Liver (tissue), 9 donors: ENCODE measurements around the gene POT1. TPM values are rescaled to one million over a fixed set of nuclear protein-coding genes. Genes with fewer than 3 reads are reported as not detected.

Source experiments
- DNase-seq: peaks from one replicate; pipeline ENCODE4 v3.0.0-alpha.2; 2017; ENCODE audit warnings: low spot score
- H3K27ac ChIP-seq, 2 donors: one replicate each; pipeline ENCODE4 v1.7.0; 2013; ENCODE audit warnings: inconsistent platforms in 2 of 2, low read length in 2 of 2, control low read depth in 1 of 2, low read depth in 1 of 2, mild to moderate bottlenecking in 1 of 2
- H3K27me3 ChIP-seq, 4 donors: one replicate each; pipeline versions ENCODE4 v1.6.1 to v1.7.0; 2013; ENCODE audit warnings: low read length in 3 of 4, inconsistent platforms in 1 of 4, mild to moderate bottlenecking in 1 of 4, moderate library complexity in 1 of 4; ENCODE audit not compliant: control insufficient read depth in 4 of 4, insufficient read depth in 4 of 4
- H3K36me3 ChIP-seq, 4 donors: one replicate each; pipeline versions ENCODE4 v1.6.1 to v1.7.0; 2013; ENCODE audit warnings: low read length in 3 of 4, mild to moderate bottlenecking in 3 of 4, low read depth in 1 of 4, moderate library complexity in 1 of 4; ENCODE audit not compliant: control insufficient read depth in 4 of 4, insufficient read depth in 3 of 4
- H3K4me1 ChIP-seq, 4 donors: one replicate each; pipeline versions ENCODE4 v1.6.1 to v1.7.0; 2013; ENCODE audit warnings: low read length in 3 of 4, mild to moderate bottlenecking in 3 of 4, moderate library complexity in 1 of 4; ENCODE audit not compliant: control insufficient read depth in 4 of 4, insufficient read depth in 4 of 4
- H3K4me3 ChIP-seq, 3 donors: one replicate each; pipeline versions ENCODE4 v1.6.1 to v1.7.0; 2013; ENCODE audit warnings: low read length in 3 of 3, control low read depth in 1 of 3, low read depth in 1 of 3, mild to moderate bottlenecking in 1 of 3
- H3K9ac ChIP-seq, 2 donors: one replicate each; pipeline ENCODE4 v1.7.0; 2013; ENCODE audit warnings: low read length in 2 of 2, mild to moderate bottlenecking in 2 of 2, moderate library complexity in 2 of 2, control low read depth in 1 of 2, low read depth in 1 of 2
- H3K9me3 ChIP-seq, 4 donors: one replicate each; pipeline versions ENCODE4 v1.6.1 to v1.7.0; 2013; ENCODE audit warnings: low read length in 3 of 4; ENCODE audit not compliant: control insufficient read depth in 4 of 4
- ATF3 ChIP-seq: IDR thresholded peaks from 2 replicates; pipeline ENCODE4 v1.6.1; 2016; ENCODE audit warnings: antibody characterized with exemption
- CTCF ChIP-seq: fragments of 150-350 bp; IDR thresholded peaks from 2 replicates; pipeline ENCODE4 v1.5.1; 2017; ENCODE audit warnings: improper control_type of control experiment, low read depth, low read length; ENCODE audit not compliant: missing input control
- EGR1 ChIP-seq, 2 donors: IDR thresholded peaks; 2 replicates each; pipeline ENCODE4 v1.6.1; 2016 to 2018; ENCODE audit warnings: antibody characterized with exemption in 2 of 2, low read depth in 2 of 2
- FOXA1 ChIP-seq: IDR thresholded peaks from 2 replicates; pipeline ENCODE4 v1.6.1; 2016; ENCODE audit warnings: antibody characterized with exemption
- FOXA2 ChIP-seq: IDR thresholded peaks from 2 replicates; pipeline ENCODE4 v1.6.1; 2016; ENCODE audit warnings: antibody characterized with exemption
- GABPA ChIP-seq, 2 donors: IDR thresholded peaks in 1 of 2; conservative IDR thresholded peaks in 1 of 2; 2 replicates each; pipeline ENCODE4 v1.6.1; 2016; ENCODE audit warnings: antibody characterized with exemption in 2 of 2, mild to moderate bottlenecking in 1 of 2, moderate library complexity in 1 of 2
- HNF4A ChIP-seq, 2 donors: conservative IDR thresholded peaks; 2 replicates each; pipeline ENCODE4 v1.6.1; 2016; ENCODE audit warnings: antibody characterized with exemption in 2 of 2, mild to moderate bottlenecking in 2 of 2
- HNF4G ChIP-seq: IDR thresholded peaks from 2 replicates; pipeline ENCODE4 v1.6.1; 2016; ENCODE audit warnings: antibody characterized with exemption
- JUND ChIP-seq, 2 donors: IDR thresholded peaks; 2 replicates each; pipeline ENCODE4 v1.6.1; 2016; ENCODE audit warnings: antibody characterized with exemption in 2 of 2
- MAX ChIP-seq: IDR thresholded peaks from 2 replicates; pipeline ENCODE4 v1.6.1; 2016; ENCODE audit warnings: antibody characterized with exemption
- NR2F2 ChIP-seq: IDR thresholded peaks from 2 replicates; pipeline ENCODE4 v1.6.1; 2016; ENCODE audit warnings: antibody characterized with exemption
- RAD21 ChIP-seq, 2 donors: IDR thresholded peaks; 2 replicates each; pipeline ENCODE4 v1.6.1; 2016; ENCODE audit warnings: antibody characterized with exemption in 2 of 2, mild to moderate bottlenecking in 2 of 2
- REST ChIP-seq: IDR thresholded peaks from 2 replicates; pipeline ENCODE4 v1.6.1; 2016; ENCODE audit warnings: antibody characterized with exemption, mild to moderate bottlenecking
- RXRA ChIP-seq, 2 donors: IDR thresholded peaks; 2 replicates each; pipeline ENCODE4 v1.6.1; 2017 to 2018; ENCODE audit warnings: antibody characterized with exemption in 2 of 2, mild to moderate bottlenecking in 1 of 2
- SP1 ChIP-seq: IDR thresholded peaks from 2 replicates; pipeline ENCODE4 v1.6.1; 2018; ENCODE audit warnings: antibody characterized with exemption, mild to moderate bottlenecking
- TAF1 ChIP-seq: conservative IDR thresholded peaks from 2 replicates; pipeline ENCODE4 v1.6.1; 2016; ENCODE audit warnings: antibody characterized with exemption, mild to moderate bottlenecking
- YY1 ChIP-seq: IDR thresholded peaks from 2 replicates; pipeline ENCODE4 v1.6.1; 2016; ENCODE audit warnings: antibody characterized with exemption, mild to moderate bottlenecking
- ZBTB33 ChIP-seq: IDR thresholded peaks from 2 replicates; pipeline ENCODE4 v1.6.1; 2016; ENCODE audit warnings: antibody characterized with exemption
- WGBS: extraction: QIAGEN DNeasy Blood & Tissue Kit; methylation state at CpG from one replicate; pipeline ENCODE4 v1.1.7; 2013; 5-methylcytosine and 5-hydroxymethylcytosine counted together
- polyA plus RNA-seq, 2 donors: library from polyadenylated mRNA; stranded (reverse) in 1 of 2; unstranded in 1 of 2; fragments of 200-250 nt in 1 of 2; fragments of >200 nt in 1 of 2; fragmentation: Nextera tagmentation in 1 of 2; extraction: Ambion mirVana in 1 of 2; gene quantifications; one replicate each; pipeline versions ENCODE4 v1.2.1 to v1.2.3, GENCODE V29; 2013 to 2015
- total RNA-seq, 2 donors: library from RNA; depleted of rRNA; stranded (reverse); fragments of >200 nt; gene quantifications; one replicate each; pipeline ENCODE4 v1.2.3, GENCODE V29; 2014
- donor health status: healthy.
- donor health status: healthy.
- donor health status: healthy.
- donor health status: healthy.
- donor health status: healthy.

Gene POT1
- total and polyA plus RNA-seq, 4 donors, result 4.9 to 35.5 (median 8.5) TPM

GRCh38 chr7:124781418-124781817, 148.2 kb downstream of the POT1 start (continued):
- TF ChIP-seq NR2F2 (no peak), YY1 (no peak), ATF3 (no peak)

- Histone ChIP-seq H3K27ac (no peak overlapping the region), H3K4me1 (no peaks in the 10 kb centered on the region), H3K27me3 (peaks cover 0 to 3% (median 0%) of the 10 kb centered on the region in 4 donors), H3K9ac (no peak overlapping the region), H3K4me3 (no peak overlapping the region), H3K36me3 (no peaks in the 10 kb centered on the region), H3K9me3 (no peaks in the 10 kb centered on the region)
- no peak for TF ChIP-seq FOXA2
- no peak for TF ChIP-seq FOXA1
- 94% methylated on average over 1 of the region's 1 CpG for WGBS
- no peak for DNase-seq
These were observed 149.0 kb downstream of the POT1 start for GRCh38 chr7:124780608-124781007.

- Histone ChIP-seq H3K4me3 (no peak overlapping the region), H3K27ac (no peak overlapping the region), H3K9ac (no peak overlapping the region), H3K4me1 (no peaks in the 10 kb centered on the region), H3K9me3 (no peaks in the 10 kb centered on the region), H3K36me3 (no peaks in the 10 kb centered on the region), H3K27me3 (peaks cover 0 to 3% (median 0%) of the 10 kb centered on the region in 4 donors)
- no peak for DNase-seq
- no peak for TF ChIP-seq NR2F2
- no peak for TF ChIP-seq GABPA (IDR thresholded peaks at IDR 0.05 in 1 of 2, conservative IDR thresholded peaks at IDR 0.05 in 1 of 2)
- no peak for TF ChIP-seq REST
- TF ChIP-seq YY1, result no peak
- no peak for TF ChIP-seq ATF3
- TF ChIP-seq HNF4G, result no peak
- TF ChIP-seq FOXA1, result no peak
- no peak for TF ChIP-seq SP1
- TF ChIP-seq RAD21 (IDR thresholded peaks at IDR 0.05), result no peak
- TF ChIP-seq TAF1, result no peak
- TF ChIP-seq HNF4A (conservative IDR thresholded peaks at IDR 0.05), result no peak
- TF ChIP-seq FOXA2, result no peak
- no peak for TF ChIP-seq EGR1 (IDR thresholded peaks at IDR 0.05; ENCODE audit: low read depth in 2 of 2)
- TF ChIP-seq RXRA (IDR thresholded peaks at IDR 0.05), result no peak
- TF ChIP-seq JUND (IDR thresholded peaks at IDR 0.05), result no peak
- TF ChIP-seq CTCF, result no peak
- no peak for TF ChIP-seq ZBTB33
- no peak for TF ChIP-seq MAX
These were observed 149.6 kb downstream of the POT1 start for GRCh38 chr7:124780056-124780455.
